ENCODE measurements around the gene TREML2. TPM values are rescaled to one million over a fixed set of nuclear protein-coding genes. Genes with fewer than 3 reads are reported as not detected.

The TREML2 gene
- total RNA-seq, 1 donor from 2014 or later: not detected

DNA sequence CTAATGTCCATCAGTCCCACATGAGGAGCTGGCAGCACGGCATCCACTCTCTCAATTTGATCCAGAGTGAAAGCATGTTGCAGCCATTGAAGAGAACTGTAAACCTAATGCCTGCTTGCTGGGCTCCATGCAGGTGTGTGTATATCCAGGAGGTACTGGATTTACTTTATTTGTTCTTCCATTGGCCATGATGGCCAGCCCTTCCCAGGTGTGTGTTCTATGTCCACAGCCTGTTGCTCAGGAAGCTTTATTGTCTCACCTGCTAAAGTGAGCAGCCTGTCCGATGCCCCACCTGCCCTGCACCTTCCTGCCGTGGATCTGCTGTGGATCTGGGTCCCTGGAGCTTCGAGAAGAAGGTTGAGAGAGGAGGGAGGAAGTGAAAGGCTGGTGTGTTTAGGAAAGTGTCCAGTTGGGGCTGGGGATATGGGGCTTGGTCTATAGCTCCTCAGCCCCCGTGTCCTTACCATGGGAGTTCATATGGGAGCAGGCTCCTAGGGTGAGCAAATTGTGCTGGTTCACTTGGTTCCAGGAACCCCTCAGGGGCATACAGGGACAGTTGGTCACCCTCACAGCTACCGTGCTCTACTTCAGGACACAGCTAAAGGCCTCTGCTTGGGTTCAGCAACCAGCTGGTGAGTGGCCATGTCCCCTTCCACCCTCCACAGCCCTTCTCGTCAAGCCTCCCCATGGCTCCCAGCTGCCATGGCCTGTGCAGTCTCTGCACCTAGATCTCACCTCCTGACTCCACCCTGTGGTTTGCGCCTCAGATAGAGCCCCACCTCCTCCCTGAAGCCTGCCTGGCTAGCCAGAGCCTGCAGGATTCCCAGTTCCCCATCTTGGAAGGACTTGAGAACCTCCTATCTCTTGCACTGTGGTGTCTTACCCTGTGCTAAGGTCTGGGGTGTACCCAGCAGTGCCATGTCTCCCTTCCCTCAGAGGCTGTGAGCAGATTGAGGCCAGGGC lies 12.7 kb downstream of the TREML2 start:
- no peaks in the 10 kb centered on the region for H3K36me3 ChIP-seq
- H3K27ac ChIP-seq: no peak overlapping the region
- H3K4me3 ChIP-seq: no peak overlapping the region
- intact Hi-C loops (cut with DNase I): no loop called here
- no peaks in the 10 kb centered on the region for H3K9me3 ChIP-seq
- no peak for DNase-seq (ENCODE audit: low spot score in 2 of 2)
- no peaks in the 10 kb centered on the region for H3K27me3 ChIP-seq
- TF ChIP-seq, protein P1, sequence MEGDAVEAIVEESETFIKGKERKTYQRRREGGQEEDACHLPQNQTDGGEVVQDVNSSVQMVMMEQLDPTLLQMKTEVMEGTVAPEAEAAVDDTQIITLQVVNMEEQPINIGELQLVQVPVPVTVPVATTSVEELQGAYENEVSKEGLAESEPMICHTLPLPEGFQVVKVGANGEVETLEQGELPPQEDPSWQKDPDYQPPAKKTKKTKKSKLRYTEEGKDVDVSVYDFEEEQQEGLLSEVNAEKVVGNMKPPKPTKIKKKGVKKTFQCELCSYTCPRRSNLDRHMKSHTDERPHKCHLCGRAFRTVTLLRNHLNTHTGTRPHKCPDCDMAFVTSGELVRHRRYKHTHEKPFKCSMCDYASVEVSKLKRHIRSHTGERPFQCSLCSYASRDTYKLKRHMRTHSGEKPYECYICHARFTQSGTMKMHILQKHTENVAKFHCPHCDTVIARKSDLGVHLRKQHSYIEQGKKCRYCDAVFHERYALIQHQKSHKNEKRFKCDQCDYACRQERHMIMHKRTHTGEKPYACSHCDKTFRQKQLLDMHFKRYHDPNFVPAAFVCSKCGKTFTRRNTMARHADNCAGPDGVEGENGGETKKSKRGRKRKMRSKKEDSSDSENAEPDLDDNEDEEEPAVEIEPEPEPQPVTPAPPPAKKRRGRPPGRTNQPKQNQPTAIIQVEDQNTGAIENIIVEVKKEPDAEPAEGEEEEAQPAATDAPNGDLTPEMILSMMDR (IDR thresholded peaks at IDR 0.05): no peak
- H3K4me1 ChIP-seq: no peaks in the 10 kb centered on the region

DNA sequence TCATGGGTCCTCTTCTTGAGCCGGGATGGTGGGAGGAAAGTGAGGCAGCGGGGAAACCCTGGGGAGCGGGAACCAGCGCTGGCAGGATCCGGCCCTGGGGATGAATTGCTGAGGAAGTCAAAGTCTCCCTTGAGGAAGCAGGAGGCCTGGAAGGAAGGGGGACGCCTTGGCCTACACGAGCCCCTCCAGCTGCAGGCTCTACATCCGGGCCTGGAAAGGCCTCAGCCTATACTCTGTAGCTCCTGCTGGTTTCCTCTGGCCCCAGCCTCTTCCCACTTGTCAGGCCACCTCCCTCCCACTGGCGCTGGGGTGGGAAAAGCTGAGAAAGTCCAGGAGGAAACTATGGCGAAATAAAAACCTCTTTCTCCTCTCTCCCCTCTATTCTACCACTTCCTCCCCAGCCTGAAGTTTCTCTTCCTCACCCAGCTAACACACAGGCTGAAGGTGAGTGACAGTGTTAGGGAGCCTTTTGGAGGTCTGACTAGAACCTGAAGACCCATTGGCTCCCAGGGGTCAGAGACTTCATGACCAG lies 14.9 kb downstream of the TREML2 start:
- no peak for DNase-seq (ENCODE audit: low spot score in 2 of 2)
- intact Hi-C loops (cut with DNase I): no loop called here
- Histone ChIP-seq H3K36me3 (no peaks in the 10 kb centered on the region), H3K27ac (no peak overlapping the region), H3K4me1 (no peaks in the 10 kb centered on the region), H3K27me3 (no peaks in the 10 kb centered on the region), H3K9me3 (no peaks in the 10 kb centered on the region), H3K4me3 (no peak overlapping the region)
- TF ChIP-seq, protein P1 (IDR thresholded peaks at IDR 0.05): no peak

DNA sequence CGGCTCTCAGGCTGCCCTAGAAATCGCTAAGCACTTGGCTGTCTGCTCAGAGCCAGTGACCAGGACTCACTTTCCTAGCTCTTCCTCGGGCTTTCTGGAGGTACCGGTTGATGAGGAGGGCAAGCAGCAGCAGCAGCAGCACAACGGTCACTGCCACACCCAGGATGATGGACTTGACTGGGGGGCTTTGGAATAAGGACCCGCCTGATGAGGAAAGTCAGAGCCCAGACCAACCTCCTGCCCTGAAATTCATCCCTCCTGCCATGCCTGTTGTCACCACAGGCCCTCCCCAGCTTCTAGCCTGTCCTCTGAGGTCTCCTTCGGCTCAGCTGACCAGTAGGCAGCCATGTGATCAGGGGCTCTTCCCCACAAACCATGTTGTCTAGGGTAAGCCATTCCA lies 16.2 kb downstream of the TREML2 start:
- Histone ChIP-seq H3K27me3 (no peaks in the 10 kb centered on the region), H3K4me3 (no peak overlapping the region), H3K4me1 (no peaks in the 10 kb centered on the region), H3K36me3 (no peaks in the 10 kb centered on the region), H3K27ac (no peak overlapping the region), H3K9me3 (no peaks in the 10 kb centered on the region)
- intact Hi-C loops (cut with DNase I): no loop called here
- no peak for DNase-seq (ENCODE audit: low spot score in 2 of 2)
- TF ChIP-seq, protein P1 (IDR thresholded peaks at IDR 0.05): no peak

DNA sequence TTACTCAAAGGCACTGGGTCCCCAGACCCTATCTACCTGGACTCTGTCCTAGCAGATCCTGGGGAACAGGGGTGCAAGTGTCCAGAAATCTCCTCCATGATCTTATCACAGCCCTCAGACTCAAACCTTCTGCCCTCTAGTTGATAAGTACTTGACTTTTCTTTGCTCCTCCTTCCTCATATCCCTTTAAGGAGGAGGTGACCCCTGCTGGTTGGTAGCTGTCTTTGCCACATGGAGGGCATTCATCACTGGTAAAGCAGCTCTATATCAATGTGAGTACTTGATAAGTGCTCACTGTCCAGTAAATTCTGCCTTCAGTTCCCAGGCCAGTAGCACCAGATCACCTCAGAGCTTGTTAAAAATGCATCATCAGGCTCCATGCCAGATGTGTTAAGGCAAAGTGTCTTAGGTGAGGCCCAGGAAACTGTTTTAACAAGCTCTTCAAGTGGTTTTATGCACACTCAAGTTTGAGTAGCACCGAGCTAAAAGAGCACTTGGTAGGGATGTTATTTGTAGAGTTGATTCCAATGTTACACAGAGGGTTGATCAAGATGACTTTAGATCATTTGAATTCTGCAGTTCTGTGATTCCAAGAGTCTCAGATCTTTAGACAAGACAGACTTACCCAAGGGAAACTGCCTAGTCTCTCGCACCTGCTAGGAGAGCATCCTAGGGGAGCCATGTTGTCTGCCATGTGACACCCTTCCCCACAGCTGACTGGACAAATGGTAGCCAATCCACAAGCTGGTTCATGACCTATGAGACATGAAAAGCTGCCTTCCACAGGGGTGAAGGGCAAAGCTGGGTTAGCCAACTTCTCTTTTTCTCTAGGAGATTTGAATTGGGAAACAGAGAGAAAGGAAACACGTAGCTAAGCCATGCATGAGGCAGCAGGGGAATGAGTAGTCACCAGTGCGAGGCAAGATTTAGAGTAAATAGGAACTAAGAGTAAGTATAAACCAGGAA lies 18.6 kb downstream of the TREML2 start:
- TF ChIP-seq, protein P1 (IDR thresholded peaks at IDR 0.05): peak in 1 of 3 experiments; percentile 34
- no peaks in the 10 kb centered on the region for H3K36me3 ChIP-seq
- DNase-seq (ENCODE audit: low spot score in 2 of 2): no peak
- no peak overlapping the region for H3K27ac ChIP-seq
- intact Hi-C loops (cut with DNase I): no loop called here
- H3K9me3 ChIP-seq: no peaks in the 10 kb centered on the region
- no peak overlapping the region for H3K4me3 ChIP-seq
- H3K4me1 ChIP-seq: no peaks in the 10 kb centered on the region
- H3K27me3 ChIP-seq: no peaks in the 10 kb centered on the region

DNA sequence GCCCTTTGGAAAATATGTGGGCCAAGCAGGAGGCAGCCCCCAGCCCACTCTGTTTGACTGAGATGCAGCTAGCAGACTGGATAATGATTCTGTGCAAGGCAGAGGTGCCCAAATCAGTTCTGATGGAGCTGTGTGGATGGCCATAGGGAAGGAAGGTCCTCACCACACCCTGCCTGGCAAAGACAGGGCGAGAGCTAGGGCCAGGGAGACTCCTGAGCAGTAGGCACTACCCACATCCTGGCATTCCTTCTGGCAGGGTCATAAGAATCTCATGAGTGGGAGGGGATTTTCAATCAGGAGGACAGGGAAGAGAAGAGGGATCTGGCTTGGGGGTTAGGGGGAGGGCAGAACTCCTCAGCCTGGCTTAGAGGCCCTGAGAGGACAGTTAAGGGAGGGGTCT lies 19.4 kb downstream of the TREML2 start:
- intact Hi-C loops (cut with DNase I): no loop called here
- no peaks in the 10 kb centered on the region for H3K36me3 ChIP-seq
- no peak overlapping the region for H3K27ac ChIP-seq
- H3K9me3 ChIP-seq: no peaks in the 10 kb centered on the region
- H3K4me1 ChIP-seq: no peaks in the 10 kb centered on the region
- TF ChIP-seq, protein P1 (IDR thresholded peaks at IDR 0.05): no peak
- no peak for DNase-seq (ENCODE audit: low spot score in 2 of 2)
- H3K4me3 ChIP-seq: no peak overlapping the region
- H3K27me3 ChIP-seq: no peaks in the 10 kb centered on the region

All from ascending aorta (tissue), 2 donors.